Astrocyte of the cerebellum (primary cell): ENCODE measurements around the gene TMX2.
A peak's percentile ranks its signal among the peaks of the same experiment; 100 is the strongest.

Experiments
- DNase-seq: peaks from one replicate; pipeline ENCODE4 v3.0.0-alpha.2; 2011; ENCODE audit warnings: low read depth
- H3K4me3 ChIP-seq: 2 replicates; pipeline ENCODE4 v1.5.1; 2011; ENCODE audit warnings: mild to moderate bottlenecking, low read depth, low read length, moderate library complexity
- in situ Hi-C: cut with HindIII; loops from 2 replicates; pipeline ENCODE4 v1.10.0; 2017; ENCODE audit warnings: low sequenced_read_pairs
- TF ChIP-seq, protein P1 (sequence below): IDR thresholded peaks from 2 replicates; pipeline ENCODE4 v1.5.1; 2012; ENCODE audit warnings: low read length, low read depth, moderate library complexity, mild to moderate bottlenecking; ENCODE audit errors: missing control alignments

TMX2 gene

DNA sequence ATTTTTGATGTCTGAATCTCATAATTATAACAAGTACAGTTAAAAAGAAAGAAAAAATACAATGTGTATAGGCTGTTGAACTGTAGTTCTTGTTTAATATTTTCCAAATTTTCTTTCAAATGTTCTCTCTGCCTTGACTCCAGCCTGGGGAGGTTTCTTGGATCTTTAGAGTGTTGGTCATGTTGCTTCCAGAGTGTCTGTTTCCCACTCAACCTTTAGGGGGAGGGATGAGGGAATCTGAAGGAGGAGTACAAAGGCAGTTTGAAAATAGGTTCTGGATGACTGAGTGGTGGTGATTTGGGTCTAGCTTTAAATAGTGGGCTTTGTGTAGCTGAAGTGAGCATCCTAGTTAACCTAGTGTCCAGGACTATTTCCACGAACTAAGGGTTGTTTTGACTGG is 51.2 kb downstream of the TMX2 start:
- TF ChIP-seq, protein P1, sequence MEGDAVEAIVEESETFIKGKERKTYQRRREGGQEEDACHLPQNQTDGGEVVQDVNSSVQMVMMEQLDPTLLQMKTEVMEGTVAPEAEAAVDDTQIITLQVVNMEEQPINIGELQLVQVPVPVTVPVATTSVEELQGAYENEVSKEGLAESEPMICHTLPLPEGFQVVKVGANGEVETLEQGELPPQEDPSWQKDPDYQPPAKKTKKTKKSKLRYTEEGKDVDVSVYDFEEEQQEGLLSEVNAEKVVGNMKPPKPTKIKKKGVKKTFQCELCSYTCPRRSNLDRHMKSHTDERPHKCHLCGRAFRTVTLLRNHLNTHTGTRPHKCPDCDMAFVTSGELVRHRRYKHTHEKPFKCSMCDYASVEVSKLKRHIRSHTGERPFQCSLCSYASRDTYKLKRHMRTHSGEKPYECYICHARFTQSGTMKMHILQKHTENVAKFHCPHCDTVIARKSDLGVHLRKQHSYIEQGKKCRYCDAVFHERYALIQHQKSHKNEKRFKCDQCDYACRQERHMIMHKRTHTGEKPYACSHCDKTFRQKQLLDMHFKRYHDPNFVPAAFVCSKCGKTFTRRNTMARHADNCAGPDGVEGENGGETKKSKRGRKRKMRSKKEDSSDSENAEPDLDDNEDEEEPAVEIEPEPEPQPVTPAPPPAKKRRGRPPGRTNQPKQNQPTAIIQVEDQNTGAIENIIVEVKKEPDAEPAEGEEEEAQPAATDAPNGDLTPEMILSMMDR: peak; percentile 66
- H3K4me3 ChIP-seq: peak overlapping the region; percentile 76
- DNase-seq: no peak
- in situ Hi-C loops: no loop called here

DNA sequence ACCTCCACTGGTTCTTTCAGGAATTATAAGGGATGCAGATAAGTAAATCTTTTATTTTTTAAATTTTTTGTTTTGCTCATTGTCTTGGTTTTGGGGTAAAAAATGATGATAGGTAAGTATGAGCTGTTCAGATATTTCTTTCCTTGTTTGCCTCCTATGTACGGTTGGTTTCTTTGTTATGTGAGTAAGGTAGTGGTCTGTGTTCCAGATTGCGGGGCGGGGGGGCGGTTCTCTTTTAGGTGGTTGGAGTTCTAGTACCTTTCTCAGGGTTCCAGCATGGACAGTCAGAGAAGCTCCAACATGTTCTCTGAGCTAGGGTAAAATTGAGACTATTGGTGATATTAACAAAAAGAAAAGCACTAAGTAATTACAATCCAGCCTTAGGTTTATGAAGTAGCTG is 51.6 kb downstream of the TMX2 start:
- in situ Hi-C loops: no loop called here
- no peak for DNase-seq
- TF ChIP-seq, protein P1: no peak
- peak overlapping the region; percentile 76 for H3K4me3 ChIP-seq

DNA sequence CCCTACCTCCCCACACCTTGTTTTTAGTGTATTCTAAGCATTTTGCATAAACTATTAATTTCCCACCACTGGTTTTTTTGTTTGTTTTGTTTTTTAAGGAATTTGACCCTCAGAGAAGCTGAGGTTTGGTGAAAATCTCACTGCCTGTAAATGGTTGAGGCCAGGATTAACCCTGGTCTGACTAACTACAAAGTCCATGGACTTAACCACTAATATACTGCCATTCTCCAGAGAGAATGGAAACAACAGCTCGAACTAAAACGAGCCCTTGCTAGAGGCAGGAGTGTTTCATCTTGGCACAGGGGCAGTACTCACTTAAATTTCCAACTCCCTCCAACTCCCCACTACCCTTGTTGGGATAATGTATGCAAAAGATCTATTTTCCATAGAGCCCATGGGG is 52.2 kb downstream of the TMX2 start:
- in situ Hi-C loops: no loop called here
- TF ChIP-seq, protein P1: no peak
- no peak for DNase-seq
- H3K4me3 ChIP-seq: peak overlapping the region; percentile 76

DNA sequence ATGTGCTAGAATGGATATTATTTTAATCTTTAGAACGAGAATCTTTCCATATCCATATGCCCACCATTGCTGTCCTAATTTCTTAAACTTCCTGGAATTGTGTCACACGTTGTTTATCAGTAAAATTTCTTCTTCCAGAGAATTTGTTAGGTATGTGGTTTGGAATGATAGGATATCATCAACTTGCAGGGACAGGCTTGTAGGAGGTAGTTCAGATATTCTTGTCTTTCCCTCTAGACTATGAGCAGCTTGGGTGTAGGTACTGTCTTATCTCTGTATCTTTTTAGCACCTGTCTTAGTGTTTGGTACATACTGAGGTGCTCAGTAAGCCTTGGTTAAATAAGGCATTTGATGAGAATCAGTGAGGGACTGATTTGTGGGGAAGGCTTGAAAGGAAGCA is 52.6 kb downstream of the TMX2 start:
- DNase-seq: no peak
- in situ Hi-C loops: no loop called here
- TF ChIP-seq, protein P1: no peak
- peak overlapping the region; percentile 76 for H3K4me3 ChIP-seq

DNA sequence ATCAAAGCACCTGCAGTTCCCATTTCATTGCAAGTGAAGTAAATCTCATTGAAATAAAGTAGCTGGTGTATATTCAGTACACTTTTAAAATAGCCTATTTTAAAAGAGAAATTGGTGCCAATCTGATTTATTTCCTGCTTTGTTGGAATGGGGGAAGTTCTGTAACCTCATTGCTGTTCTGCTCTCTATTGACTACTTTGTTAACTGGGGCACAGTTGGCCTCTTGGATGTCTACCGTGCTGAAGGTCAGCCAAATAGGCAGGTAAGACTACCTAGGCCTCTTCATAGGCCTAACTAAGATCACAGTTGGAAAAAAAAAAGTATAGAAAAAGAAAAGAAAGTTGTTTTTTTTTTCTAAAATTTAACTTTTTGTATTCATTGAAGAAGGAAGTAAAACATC is 58.4 kb downstream of the TMX2 start:
- H3K4me3 ChIP-seq: no peak overlapping the region
- no peak for DNase-seq
- in situ Hi-C loops: no loop called here
- TF ChIP-seq, protein P1: no peak

DNA sequence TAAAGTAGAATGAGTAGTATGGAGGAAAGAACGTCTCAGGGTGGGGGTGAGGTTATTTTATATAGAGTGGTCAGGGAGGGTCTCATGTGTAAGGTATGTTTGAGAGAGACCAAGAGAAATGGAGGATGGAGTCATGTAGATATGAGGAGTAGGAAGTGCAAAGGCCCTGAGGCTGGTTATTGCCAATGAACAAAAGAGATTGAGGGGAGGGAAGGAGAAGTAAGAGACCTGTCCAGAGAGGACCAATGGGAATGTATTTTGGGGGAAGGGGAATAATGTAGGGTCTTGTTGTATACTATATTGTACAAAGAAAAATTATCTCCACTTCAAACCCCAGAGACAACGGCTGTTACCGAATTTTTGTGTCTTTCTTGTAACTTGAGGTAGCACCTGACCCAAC is 59.0 kb downstream of the TMX2 start:
- TF ChIP-seq, protein P1: no peak
- in situ Hi-C loops: no loop called here

DNA sequence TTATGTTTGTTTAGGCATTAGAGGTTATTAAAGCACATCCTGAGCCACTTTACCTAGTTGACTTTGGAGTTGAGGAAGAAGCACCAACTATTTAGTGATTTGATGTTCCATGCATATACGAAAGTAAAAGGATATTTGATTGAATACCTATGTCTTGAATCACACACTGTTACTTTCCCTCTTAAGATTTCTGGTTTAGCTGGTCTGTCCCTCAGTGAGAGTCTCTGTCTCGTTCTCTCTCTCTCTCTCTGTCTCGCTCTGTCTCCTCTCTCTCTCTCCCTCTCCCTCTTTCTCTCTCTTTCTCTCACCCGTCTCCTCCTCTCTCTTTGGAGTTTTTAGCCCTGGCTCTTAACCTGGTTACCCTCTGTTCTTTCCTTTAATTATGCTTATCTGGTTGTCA is 60.2 kb downstream of the TMX2 start:
- TF ChIP-seq, protein P1: no peak
- DNase-seq: no peak
- in situ Hi-C loops: no loop called here
- no peak overlapping the region for H3K4me3 ChIP-seq

More for the DNA sequence above, 59.0 kb downstream of the TMX2 start:
- no peak overlapping the region for H3K4me3 ChIP-seq
- no peak for DNase-seq
